Stimulated activated CD4-positive, alpha-beta T cell treated with anti-CD3 and anti-CD28 coated beads, Interleukin-4, amount 100 ng/mL, for 48 hours (primary cell): ENCODE results near the gene FRMPD1.
"Not testable (repeated sequence)": the region's sequence is repeated elsewhere in the genome, so short reads cannot be mapped to it uniquely, and the experiment has no call there.

ENCODE experiments used
- DNase-seq, 2 donors: peaks; one replicate each; pipeline ENCODE4 v3.0.0-alpha.2; 2020; ENCODE audit warnings: low read depth in 2 of 2

FRMPD1 gene, protein sequence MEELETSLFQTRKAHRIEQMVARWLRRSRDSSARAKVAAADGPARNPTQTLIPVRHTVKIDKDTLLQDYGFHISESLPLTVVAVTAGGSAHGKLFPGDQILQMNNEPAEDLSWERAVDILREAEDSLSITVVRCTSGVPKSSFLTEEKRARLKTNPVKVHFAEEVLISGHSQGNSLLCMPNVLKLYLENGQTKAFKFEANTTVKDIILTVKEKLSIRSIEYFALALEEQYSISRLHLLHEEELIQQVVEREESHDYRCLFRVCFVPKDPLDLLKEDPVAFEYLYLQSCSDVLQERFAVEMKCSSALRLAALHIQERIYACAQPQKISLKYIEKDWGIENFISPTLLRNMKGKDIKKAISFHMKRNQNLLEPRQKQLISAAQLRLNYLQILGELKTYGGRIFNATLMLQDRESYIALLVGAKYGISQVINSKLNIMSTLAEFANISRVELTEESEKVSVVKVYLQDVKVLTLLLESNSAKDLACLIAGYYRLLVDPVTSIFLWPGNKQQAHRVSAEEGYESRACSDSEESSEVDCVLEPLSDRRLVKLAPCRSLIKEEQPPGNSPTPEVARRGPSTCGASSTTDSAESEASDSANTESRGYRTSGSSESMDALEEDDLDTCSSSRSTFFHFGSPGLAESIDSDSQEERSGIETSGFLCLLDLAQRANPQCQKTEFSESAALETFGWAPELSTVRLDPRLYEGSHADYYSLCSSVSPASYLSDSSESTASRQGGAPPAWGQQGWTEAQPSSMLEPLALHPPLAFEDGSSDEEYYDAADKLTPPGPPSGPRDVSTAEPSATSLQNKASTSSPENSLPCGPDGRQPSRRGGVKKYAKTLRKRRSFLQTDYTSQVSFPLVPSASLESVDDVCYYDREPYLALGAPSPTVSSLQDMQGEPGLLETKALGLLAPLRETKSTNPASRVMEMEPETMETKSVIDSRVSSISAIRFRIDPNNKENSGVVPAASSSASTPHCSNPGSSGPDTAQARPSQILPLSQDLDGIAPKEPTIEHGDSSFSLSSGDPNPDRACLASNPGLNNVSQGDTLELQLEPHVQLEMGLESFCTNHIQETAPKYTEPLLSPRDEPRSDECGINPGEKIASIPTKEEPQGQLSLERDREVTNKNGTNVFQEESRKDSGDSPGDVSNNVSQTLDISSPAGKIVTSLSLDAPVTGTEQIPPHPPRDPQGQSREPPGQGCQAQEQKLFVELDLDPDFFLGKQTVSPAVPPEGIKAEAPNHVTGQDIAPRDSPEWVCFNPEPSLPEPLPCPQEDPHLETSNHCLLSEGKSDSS (N-terminal part only)

DNA sequence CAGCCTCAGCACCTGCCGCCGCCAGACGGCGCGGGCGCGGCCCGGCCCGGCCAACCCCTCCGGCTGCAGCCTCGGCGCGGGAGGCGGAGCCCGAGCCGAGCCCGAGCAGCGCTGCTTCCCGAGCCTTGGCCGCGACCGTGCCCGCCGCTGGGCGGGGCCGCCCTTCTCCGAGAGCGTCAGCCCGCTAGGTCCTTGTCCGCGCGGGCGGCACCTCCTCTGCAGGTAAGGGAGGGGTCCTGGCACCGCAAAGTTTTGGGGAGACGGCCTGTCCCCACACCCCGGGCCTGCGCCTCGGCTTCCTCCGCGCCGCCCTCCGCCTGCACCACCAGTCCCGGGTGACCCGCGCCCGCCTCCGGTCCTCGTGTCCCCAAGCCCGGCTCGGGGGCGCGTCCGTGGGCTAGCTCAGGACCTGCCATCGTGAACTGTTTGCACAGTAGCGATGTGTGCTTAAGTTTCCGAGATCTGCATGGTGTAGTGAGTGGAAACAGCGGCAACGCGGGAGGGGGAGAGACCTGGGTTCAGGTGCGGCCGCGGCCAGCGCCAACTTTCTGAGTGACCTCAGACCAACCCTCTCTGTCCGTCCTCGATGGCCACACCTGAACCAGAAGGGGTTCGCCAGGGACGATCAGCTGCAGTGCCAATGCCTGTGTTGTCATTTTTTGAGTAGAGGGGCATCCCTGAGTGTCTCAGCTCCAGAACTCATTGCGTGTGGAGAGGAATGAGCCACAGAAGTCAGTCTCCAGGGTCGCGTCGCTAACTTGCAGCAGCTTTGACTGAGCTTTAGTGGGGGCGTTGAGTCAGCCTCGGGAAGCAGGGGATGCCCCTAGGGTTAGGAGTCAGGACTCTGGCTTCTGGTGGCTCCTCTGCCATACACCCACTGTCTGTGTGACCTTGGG lies at the start of gene FRMPD1:
Gene FRMPD1, plus strand, starts transcription at position 82 of the 896 bp plus-strand sequence. CDS start 41,688 bp downstream, outside the sequence.
- peak; percentile 38 for DNase-seq

DNA sequence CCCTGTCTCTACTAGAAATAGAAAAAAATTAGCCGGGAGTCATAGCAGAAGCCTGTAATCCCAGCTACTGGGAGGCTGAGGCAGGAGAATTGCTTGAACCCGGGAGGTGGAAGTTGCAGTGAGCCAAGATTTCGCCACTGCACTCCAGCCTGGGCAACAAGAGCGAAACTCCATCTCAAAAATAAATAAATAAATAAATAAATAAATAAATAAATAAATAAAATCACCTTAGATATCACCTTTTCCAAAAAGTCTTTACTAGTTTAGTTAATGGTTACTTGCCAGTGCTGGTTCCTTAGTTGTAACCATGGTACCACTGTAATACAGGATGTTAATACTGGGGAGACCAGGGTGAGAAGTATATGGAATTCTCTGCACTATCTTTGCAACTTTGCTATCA lies 48.7 kb upstream of the FRMPD1 start:
- not testable (repeated sequence) for DNase-seq

DNA sequence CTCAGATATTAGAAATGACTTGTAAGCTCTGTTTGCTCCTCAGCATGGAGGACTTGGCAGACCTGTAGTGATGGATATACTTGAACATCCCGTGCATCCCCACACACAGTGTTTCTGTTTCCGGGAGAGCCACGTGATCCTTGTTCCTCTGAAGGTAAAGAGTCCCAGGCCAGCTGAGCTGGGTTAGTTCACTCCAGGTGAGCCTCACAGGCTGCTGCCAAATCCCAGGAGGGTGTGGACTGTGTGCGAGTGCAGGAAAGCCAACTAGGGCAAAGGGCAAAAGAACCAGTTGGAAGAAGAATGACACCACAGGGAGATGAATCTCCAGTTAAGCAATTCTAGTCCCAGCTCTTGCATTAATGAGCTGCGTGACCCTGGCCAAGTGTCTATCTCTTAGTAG lies 47.9 kb upstream of the FRMPD1 start:
- no peak for DNase-seq

DNA sequence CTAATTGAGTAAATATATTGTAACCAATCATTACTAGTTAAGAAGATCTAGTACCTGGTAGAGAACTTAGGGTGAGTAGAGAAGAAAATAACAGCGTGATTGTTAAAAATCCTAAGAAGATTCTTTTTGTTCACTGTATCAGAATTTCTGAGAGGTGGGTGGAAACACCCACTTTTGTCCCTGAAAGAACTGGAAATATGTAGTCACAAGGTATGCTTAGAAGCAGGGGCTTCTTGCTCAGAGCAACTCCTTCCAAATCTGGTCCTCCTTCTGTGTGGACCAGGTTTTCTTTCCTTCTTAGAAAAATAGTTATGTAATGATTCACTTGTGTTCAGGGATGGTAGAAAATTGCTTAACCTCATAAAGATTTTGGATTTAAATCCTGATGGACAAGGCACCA lies 46.5 kb upstream of the FRMPD1 start:
- no peak for DNase-seq

DNA sequence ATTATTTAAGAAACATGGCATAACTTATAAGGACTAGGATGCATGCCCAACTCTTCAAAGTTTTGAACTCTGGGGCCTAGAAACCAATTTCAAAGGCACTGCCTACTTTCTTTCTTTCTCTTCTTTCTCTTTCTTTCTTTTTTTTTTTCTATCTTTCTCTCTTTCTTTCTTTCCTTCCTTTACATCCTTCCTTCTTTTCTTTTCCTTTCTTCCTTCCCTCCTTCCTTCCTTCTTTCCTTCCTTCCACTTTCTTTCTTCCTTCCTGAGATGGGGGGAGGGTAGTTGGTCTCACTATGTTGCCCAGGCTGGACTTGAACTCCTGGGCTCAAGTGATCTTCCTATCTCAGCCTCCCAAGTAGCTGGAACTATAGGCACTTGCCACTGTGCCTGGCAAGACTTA lies 42.5 kb upstream of the FRMPD1 start:
- no peak for DNase-seq

DNA sequence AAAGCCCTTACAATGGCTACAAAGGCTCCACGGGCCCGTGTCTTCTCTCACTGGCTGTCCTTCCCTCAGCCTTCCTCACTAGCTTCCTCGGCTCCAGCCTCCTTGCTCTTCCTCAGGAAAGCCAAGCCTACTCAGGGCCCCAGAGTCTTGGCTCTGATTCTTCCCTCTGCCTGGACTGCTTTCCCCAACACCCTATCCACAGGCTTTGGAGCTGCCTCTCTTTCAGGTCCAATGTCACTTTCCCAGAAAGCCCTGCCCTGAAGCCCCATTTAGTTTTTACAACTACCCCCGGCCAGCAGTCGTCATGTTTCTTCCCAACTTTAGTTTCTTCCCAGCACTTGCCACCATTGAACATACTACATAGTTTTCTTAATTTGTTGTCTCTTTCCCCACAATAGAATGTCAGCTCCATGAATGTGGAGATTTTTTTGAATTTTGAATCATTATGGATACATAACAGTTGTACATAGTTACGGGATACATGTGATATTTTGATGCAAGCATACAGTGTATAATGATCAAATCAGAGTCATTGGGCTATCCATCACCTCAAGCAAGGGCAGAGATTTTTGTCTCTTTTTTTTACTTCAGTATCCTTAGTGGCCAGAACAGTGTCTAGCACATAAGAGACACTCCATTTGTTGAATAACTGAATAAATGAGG lies 40.9 kb upstream of the FRMPD1 start:
- DNase-seq, result no peak

DNA sequence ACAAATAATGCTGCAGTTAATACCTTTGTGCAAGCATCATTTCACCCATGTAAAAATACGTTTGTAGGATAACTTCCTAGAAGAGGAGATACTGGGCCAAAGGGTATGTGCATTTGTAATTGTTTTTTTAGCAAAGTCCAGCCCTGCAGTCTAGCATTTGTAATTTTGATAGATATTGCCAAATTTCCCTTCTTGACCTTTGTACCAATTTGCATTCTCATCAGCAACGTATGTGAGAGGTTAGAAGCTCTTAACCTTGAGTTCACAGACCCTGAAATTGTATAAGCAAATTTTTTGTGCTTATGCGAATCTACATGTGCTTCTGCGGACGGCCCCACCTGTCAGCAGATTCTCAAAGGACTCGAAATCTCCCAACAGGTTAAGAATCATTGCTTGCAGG lies 39.7 kb upstream of the FRMPD1 start:
- DNase-seq, result no peak

DNA sequence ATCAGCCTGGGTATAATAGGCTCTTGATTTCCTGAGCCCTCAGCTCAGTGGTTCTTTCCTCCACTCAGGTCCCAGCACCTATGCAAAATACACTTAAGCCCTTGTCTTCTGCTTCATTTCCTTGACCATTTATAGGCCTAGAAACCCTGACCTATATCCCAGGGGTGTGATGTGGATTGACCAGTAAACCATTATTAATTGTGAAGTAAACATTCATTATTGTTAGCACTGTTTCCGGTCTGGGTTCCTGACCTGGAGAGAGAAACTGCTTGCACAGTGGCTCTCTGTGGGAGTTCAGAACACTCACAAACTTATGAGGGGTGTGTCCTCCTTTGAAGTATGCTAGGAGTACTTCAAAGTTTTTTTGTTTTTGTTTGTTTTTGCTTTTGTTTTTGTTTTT lies 38.8 kb upstream of the FRMPD1 start:
- no peak for DNase-seq

DNA sequence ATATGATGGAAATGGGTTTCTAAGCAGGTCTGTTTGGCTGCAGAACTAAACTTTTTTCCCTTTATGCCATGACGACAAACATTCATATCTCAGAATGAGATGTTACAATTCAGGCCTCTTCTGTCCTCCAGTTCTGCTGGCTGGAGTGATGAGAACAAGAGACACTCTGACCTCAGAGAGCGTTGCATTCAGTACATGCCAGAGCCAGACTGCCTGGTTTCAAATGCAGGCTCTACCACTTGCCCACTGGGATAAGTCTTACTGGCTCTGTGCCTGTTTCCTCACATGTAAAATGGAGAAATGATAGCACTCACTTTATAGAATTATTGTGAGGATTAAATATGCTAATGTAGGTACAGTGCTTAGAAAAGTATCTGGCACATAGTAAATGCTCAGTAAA lies 33.6 kb upstream of the FRMPD1 start:
- no peak for DNase-seq

DNA sequence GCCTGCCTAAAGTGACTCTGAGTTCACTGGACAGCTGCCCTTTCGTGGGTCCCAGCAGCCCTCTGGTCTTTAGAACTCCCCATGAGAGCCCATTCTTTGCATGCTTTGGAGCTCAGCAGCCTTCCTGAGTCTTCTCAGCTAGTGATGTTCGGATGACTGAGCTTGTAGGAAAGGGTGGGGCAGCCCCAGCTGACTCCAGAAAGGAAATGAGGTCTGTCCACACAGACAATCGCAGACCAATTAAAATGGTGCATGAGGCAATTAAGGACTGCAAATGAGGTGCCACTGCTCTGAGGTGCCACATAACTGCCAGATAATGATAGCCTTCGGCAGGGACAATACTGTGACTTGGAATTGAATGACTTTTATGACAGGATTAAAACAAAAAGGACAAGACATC lies 32.9 kb upstream of the FRMPD1 start:
- DNase-seq, result no peak

DNA sequence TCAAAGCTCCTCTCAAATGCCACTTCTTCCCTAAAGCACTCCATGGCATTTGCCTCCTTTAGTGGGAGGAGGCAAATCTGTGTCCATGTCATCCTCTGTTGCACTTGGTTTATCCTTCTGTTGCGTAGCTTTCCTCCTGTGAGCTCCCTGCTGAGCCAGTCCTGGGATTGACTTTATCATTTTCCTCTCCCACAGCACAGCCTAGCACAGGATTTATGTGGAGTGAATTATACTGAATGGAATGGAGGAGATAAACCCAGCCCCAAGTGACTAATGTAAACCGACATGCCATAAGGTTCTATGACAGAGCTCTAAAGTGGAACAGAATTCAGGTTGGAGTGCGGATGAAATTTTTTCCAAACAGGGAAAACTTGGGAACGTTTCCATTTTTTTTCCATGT lies 31.9 kb upstream of the FRMPD1 start:
- DNase-seq, result no peak

DNA sequence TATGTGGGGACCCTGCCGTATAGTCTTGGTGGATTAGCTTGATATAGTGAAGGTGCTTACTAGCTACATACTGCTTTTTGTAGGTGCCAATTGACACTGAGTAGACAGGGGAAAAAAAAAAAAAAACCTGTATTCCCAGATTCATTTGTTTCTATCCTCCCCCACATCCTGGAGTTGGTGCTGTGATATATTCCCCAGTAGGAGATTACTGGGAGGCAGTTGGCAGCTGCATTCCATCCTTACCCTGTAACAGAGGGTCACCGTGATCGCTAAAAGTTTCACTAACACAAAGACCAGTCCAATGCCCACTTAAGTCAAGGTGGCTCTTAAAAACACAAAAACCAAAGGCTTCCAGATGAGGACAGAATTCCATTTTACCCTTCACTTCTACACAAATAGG lies 30.9 kb upstream of the FRMPD1 start:
- DNase-seq, result no peak

DNA sequence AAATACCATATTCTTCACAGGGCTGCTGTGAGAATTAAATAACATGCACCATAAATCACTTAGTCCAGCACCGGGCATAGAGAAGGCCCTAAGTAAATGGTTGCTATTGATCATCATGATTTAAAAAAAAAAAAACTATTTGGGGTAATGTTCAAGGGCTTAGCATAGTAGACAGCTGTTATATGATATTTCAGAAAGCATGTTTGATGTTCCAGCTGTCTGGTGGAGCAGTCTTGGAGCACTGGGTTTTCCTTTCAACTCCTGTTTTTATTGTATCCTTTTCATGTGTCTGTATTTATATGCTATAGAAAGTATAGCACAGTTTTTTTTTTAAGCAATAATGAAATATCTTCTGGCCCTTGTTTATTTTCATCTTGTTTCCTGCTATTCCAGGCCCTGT lies 30.4 kb upstream of the FRMPD1 start:
- no peak for DNase-seq

DNA sequence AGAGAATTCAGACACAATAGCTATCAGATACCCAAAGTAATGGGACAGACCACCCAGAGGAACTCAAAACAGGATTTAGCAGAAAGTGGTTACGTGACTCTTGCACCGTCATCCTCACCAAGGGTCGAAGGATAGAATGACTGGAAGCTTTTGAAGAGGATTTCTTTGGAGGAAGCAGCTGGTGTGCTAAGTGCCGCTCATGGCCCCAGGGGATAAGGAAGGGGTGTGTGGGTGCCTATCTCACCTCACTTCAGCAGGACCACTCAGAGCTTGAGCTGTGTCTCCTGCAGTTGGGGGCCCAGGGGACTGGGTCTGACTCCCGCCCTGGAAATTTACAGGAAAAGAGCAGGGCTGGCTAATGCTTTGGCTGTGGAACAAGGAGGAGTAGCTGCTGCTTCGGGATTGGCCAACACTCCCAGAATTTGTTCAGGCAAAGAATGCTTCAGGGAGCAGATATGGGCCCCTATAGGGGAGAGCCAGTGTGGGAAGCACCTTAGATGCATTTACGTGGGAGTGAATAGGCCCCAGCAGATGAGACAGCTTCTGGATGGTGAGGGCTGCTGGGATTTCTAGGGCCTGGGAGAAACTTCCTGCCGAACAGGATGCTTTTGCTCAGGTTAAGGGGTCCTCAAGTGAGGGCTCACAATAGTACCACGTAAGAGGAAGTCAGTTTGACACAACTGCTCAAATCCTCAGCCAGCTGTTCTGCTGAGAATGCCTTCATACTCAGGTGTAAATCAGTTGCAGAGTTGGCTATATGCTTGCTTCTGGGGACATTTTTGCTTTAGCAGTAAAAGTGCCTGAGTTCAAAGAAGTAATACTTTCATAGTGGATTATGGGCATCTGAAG lies 29.3 kb upstream of the FRMPD1 start:
- no peak for DNase-seq

DNA sequence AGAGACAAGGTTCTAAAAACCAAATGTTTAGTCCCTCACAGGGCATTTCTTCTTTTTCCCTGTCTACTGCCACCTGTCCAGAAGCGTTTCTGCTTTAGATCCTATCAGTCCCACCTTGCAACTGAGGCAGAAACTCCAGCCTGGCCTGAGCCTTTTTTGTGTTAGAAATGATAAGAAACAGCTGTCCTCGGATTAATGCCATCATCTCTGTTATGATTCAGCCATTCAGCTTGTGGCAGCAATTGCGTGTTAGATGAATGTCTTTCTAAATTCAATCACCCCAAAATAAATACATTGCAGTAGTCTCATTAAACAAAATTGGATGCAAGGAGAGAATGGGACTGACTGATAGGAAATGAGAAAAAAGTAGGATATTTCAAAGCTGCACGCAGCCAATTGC lies 28.3 kb upstream of the FRMPD1 start:
- DNase-seq, result no peak

DNA sequence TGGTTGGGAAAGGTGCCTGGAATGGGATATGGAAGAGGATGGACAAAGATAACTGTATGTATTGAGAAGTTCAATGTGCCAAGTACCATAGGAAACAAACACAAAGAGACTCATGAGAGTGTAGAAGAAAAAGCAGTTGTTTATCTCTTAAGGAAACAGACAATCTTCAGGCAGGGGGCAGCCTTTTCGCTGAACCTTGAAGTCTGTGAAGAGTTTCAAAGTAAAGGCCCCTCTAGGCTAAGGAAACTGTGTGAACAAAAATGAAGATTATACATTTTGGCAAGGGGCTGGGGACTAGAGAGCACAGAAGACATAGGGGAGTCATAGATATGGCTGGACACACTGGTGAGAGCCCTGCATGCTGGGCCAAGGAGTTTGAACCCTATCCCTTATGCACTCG lies 27.5 kb upstream of the FRMPD1 start:
- DNase-seq, result no peak

DNA sequence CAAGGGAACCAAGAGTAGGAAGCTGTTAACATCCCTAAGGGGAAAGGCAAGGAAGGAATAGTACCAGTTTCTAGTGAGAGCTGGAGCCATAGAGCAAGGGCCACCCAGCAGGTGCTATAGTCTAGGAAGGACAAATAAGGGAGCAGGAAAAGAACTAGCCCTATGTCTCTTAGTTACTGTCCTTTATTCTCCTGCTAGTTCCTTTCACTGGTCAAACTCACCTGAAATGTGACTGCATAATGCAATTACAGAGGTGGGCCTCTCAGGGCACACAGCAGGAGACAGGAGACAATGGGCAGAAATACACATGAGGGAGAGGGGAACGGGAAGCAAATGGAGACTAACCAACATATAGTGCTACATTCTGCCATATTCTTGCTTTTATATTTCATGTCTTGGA lies 26.7 kb upstream of the FRMPD1 start:
- DNase-seq, result no peak

DNA sequence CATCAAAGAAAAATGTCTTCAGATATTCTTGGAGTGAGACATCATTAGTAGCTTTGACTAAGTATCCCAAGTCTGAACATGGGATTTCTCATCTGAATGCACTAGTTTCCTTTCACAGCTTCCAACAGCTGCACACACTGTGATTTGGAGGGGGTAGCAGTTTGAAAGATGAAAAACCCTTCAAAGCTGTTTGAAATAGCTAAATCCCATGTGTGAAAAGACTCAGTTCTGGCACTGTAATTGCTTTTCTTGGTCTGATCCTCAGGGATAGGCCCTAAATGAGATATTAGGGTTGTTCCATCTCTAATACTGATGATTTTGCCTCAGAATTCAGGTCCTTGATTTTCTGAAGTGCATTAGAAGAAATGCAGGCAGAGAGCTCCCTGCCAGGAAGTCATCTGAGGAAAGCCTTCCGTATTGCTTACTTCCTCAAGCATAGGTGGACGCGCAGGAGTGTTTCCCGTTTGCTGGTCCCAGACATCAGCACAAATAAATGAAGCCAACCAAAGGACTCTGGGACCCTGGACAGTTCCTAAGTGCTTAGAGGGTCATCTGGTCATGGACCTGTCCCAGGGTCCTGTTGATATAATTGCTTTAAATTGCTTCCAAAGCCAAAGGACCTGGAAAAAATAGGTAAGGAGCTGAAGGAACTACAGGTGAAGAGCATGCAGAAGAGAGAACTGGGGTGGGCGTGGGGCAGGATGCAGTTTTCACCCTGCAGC lies 25.6 kb upstream of the FRMPD1 start:
- no peak for DNase-seq

DNA sequence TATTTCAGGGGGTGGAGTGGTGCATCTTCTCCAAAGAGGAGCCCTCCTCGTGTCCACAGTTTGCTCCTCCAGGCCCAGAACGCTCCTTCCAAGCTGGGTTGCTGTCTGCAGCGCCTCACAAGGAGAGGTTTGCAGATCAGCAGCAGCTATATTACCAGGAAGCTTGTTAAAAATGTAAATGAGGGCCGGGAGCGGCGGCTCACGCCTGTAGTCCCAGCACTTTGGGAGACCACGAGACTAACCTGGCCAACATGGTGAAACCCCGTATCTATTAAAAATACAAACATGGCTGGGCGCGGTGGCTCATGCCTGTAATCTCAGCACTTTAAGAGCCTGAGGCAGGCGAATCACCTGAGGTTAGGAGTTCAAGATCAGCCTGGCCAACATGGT lies 25.0 kb upstream of the FRMPD1 start:
- no peak for DNase-seq
